K562 (cell line): ENCODE measurements around the gene LRFN4. TPM values are rescaled to one million over a fixed set of nuclear protein-coding genes. Genes with fewer than 3 reads are reported as not detected.

Source experiments
- BDP1 ChIP-seq: IDR thresholded peaks from 3 replicates; pipeline ENCODE4 v1.6.1; 2011; ENCODE audit not compliant: insufficient read length, insufficient read depth
- BMI1 ChIP-seq: fragments of 150-350 bp; IDR thresholded peaks from 2 replicates; pipeline ENCODE4 v1.6.1; 2014; ENCODE audit warnings: low read length
- FOS ChIP-seq: IDR thresholded peaks from 3 replicates; pipeline ENCODE4 v1.6.1; 2011; ENCODE audit not compliant: insufficient read length; ENCODE audit errors: extremely low read depth
- FOSL1 ChIP-seq: fragments of 200-800 bp; sonication (Bioruptor generic); conservative IDR thresholded peaks from 2 replicates; pipeline ENCODE4 v1.6.1; 2016; ENCODE audit warnings: missing genetic modification characterization, missing compliant biosample characterization
- GABPB2 ChIP-seq: fragments of 250-450 bp; sonication (Bioruptor Pico); conservative IDR thresholded peaks from 2 replicates; pipeline ENCODE4 v1.5.1; 2021; ENCODE audit warnings: mild to moderate bottlenecking
- JUNB ChIP-seq: fragments of 450-650 bp; formaldehyde crosslinking; conservative IDR thresholded peaks from 2 replicates; pipeline ENCODE4 v1.4.0; 2020; ENCODE audit warnings: mild to moderate bottlenecking
- MAX ChIP-seq: sonication (generic); formaldehyde crosslinking; IDR thresholded peaks from 2 replicates; pipeline ENCODE4 v1.9.0; 2022; ENCODE audit warnings: mild to moderate bottlenecking, missing genetic modification reagents
- RAD21 ChIP-seq, 2 experiments: fragments of 250-450 bp in 1 of 2; fragments of 450-650 bp in 1 of 2; sonication (Bioruptor Pico) in 1 of 2; formaldehyde crosslinking in 1 of 2; IDR thresholded peaks in 1 of 2; conservative IDR thresholded peaks in 1 of 2; 2 replicates each; pipeline versions ENCODE4 v1.4.0 to v1.8.0; 2020 to 2022; ENCODE audit warnings: mild to moderate bottlenecking in 2 of 2, moderate library complexity in 1 of 2
- RREB1 ChIP-seq: fragments of 250-450 bp; sonication (Bioruptor Pico); IDR thresholded peaks from 2 replicates; pipeline ENCODE4 v1.4.0; 2020
- SETDB1 ChIP-seq: IDR thresholded peaks from one replicate; pipeline ENCODE4 v1.6.1; 2012; ENCODE audit warnings: low read length, control low read depth, inconsistent platforms
- SMARCB1 ChIP-seq: IDR thresholded peaks from 2 replicates; pipeline ENCODE4 v1.6.1; 2011; ENCODE audit warnings: improper control_type of control experiment, low read depth; ENCODE audit not compliant: insufficient read length
- THRB ChIP-seq: fragments of 450-650 bp; formaldehyde crosslinking; conservative IDR thresholded peaks from 2 replicates; pipeline ENCODE4 v1.4.0; 2022; ENCODE audit warnings: mild to moderate bottlenecking, missing genetic modification characterization
- USF1 ChIP-seq: sonication (generic); formaldehyde crosslinking; IDR thresholded peaks from 2 replicates; pipeline ENCODE4 v1.9.0; 2022; ENCODE audit warnings: mild to moderate bottlenecking, missing genetic modification reagents
- ZBTB7A ChIP-seq: IDR thresholded peaks from 2 replicates; pipeline ENCODE4 v1.6.1; 2011; ENCODE audit warnings: low read depth, mild to moderate bottlenecking, low read length, moderate library complexity, borderline replicate concordance; ENCODE audit not compliant: control insufficient read depth
- ZFP30 ChIP-seq: fragments of 250-450 bp; sonication (Bioruptor Pico); IDR thresholded peaks from 2 replicates; pipeline ENCODE4 v1.8.0; 2022; ENCODE audit warnings: moderate library complexity, mild to moderate bottlenecking, inconsistent platforms, borderline replicate concordance
- ZFX ChIP-seq: sonication (generic); formaldehyde crosslinking; IDR thresholded peaks from 2 replicates; pipeline ENCODE4 v1.8.0; 2022; ENCODE audit warnings: mild to moderate bottlenecking, missing genetic modification reagents, moderate library complexity
- ZNF311 ChIP-seq: fragments of 250-450 bp; sonication (Bioruptor Pico); IDR thresholded peaks from 2 replicates; pipeline ENCODE4 v1.4.0; 2020; ENCODE audit warnings: mild to moderate bottlenecking, moderate library complexity
- ZNF668 ChIP-seq: fragments of 250-450 bp; sonication (Bioruptor Pico); IDR thresholded peaks from 2 replicates; pipeline ENCODE4 v1.8.0; 2022; ENCODE audit warnings: mild to moderate bottlenecking, inconsistent platforms
- ZNF75A ChIP-seq: fragments of 450-650 bp; formaldehyde crosslinking; IDR thresholded peaks from 2 replicates; pipeline ENCODE4 v1.4.0; 2020; ENCODE audit warnings: mild to moderate bottlenecking
- polyA plus RNA-seq, 8 experiments: library from polyadenylated mRNA; depleted of rRNA in 4 of 8; stranded (reverse) in 5 of 8; unstranded in 3 of 8; fragments of >200 nt; fragmentation: Nextera tagmentation in 2 of 8; fragmentation: Illumina TruSeq in 1 of 8; extraction: Ambion mirVana in 2 of 8; extraction: Trizol in 1 of 8; gene quantifications; 2 replicates each; pipeline versions ENCODE4 v1.2.1 to v1.2.3, GENCODE V29; 2011 to 2014; ENCODE audit warnings: inconsistent platforms in 1 of 8, missing spikeins in 1 of 8
- total RNA-seq, 7 experiments: library from RNA; depleted of rRNA in 6 of 7; stranded (reverse); fragments of >200 nt in 6 of 7; fragmentation: Illumina TruSeq in 2 of 7; extraction: Trizol in 2 of 7; gene quantifications; 2 replicates each; pipeline versions ENCODE4 v1.2.1 to v1.2.3, GENCODE V29; 2011 to 2021; ENCODE audit warnings: low replicate concordance in 1 of 7

Gene LRFN4
- total and polyA plus RNA-seq, 9 of the 15 experiments (the other 6 are each of a cell fraction or from before 2014, with no cell fraction given): 0.10 to 60.1 (median 6.7) TPM

- 0 out of 4 replicates have a peak, but pooled peaks of 1 of the 2 experiments have one; percentile 7 for TF ChIP-seq RAD21 (CRISPR knock-in tag; conservative IDR thresholded peaks at IDR 0.05 in 1 of 2, IDR thresholded peaks at IDR 0.05 in 1 of 2)
- TF ChIP-seq SMARCB1: no peak
- TF ChIP-seq ZNF311 (CRISPR knock-in tag): no peak
- 0 out of 2 replicates have a peak, but pooled peaks have one; percentile 17 for TF ChIP-seq ZFX (CRISPR knock-in tag)
- TF ChIP-seq ZNF668 (CRISPR knock-in tag): no peak
- no peak for TF ChIP-seq ZFP30 (CRISPR knock-in tag)
- TF ChIP-seq BDP1: no peak
- TF ChIP-seq FOSL1 (tag): no peak
- no peak for TF ChIP-seq THRB
- no peak for TF ChIP-seq JUNB (CRISPR knock-in tag)
- TF ChIP-seq SETDB1: no peak
- TF ChIP-seq GABPB2 (CRISPR knock-in tag): no peak
- TF ChIP-seq BMI1: no peak
- no peak for TF ChIP-seq ZNF75A
- TF ChIP-seq MAX (CRISPR knock-in tag): peak; percentile 83
- TF ChIP-seq FOS: no peak
- peak; percentile 62 for TF ChIP-seq USF1 (CRISPR knock-in tag)
- no peak for TF ChIP-seq ZBTB7A
- TF ChIP-seq RREB1 (CRISPR knock-in tag): no peak
Measured at GRCh38 chr11:66867425-66868040, 10.7 kb downstream of the LRFN4 start (continued).
